GM13976 (cell line): ENCODE measurements around the gene IGF2BP1.

Experiments
- DNase-seq: peaks from one replicate; pipeline ENCODE4 v3.0.0; 2012; ENCODE audit warnings: low spot score
- in situ Hi-C: fragments of 300-500 bp; cut with MboI; formaldehyde crosslinking; loops from one replicate; pipeline ENCODE4 v1.12.0; 2022; ENCODE audit warnings: low sequenced_read_pairs, mixed read lengths, inconsistent platforms; ENCODE audit not compliant: unreplicated experiment
- TF ChIP-seq, protein P1 (sequence below): IDR thresholded peaks from 2 replicates; pipeline ENCODE4 v1.5.1; 2012; ENCODE audit warnings: borderline replicate concordance, mild to moderate bottlenecking; ENCODE audit not compliant: insufficient read depth; ENCODE audit errors: extremely low read depth, missing control alignments, control extremely low read depth

Gene IGF2BP1

DNA sequence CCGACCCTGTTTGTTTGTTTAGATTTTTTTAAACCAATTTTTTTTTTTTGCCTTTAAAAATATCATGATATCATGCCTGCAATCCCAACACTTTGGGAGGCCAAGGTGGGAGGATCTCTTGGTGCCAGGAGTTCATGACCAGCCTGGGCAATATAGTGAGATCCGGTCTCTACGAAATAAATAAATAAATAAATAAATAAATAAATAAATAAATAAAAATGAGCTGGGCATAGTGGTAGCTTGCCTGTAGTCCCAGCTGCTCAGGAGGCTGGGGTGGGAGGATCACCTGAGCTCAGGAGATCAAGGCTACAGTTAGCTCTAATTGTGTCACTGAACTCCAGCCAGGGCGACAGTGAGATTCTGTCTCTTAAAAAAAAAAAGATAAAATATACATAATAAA is 8.1 kb upstream of the IGF2BP1 start:
- TF ChIP-seq, protein P1, sequence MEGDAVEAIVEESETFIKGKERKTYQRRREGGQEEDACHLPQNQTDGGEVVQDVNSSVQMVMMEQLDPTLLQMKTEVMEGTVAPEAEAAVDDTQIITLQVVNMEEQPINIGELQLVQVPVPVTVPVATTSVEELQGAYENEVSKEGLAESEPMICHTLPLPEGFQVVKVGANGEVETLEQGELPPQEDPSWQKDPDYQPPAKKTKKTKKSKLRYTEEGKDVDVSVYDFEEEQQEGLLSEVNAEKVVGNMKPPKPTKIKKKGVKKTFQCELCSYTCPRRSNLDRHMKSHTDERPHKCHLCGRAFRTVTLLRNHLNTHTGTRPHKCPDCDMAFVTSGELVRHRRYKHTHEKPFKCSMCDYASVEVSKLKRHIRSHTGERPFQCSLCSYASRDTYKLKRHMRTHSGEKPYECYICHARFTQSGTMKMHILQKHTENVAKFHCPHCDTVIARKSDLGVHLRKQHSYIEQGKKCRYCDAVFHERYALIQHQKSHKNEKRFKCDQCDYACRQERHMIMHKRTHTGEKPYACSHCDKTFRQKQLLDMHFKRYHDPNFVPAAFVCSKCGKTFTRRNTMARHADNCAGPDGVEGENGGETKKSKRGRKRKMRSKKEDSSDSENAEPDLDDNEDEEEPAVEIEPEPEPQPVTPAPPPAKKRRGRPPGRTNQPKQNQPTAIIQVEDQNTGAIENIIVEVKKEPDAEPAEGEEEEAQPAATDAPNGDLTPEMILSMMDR, result no peak
- in situ Hi-C loops, result no loop called here
- DNase-seq, result no peak

DNA sequence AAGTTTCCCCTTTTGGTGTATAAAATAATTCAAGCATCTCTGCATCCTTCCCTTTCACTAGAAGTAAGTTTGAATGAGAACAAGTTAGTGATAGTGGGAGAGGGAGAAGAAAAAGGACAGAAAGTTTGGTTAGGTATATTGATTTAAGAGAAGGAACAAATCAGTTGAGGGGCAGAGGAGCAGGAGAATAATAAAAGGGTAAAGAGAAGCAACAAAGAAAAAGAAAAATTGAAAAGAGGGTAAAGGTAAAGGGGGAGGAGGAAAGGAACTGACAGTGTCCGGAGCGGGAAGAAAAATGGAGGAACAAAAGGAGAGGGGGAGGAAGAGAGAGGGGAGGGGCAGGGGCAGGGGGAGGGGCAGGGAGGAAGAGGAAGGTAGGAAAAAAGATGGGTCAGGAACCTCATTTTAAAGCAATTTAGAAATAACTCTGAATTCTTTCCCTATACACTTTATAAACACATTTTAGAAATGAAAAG is 6.3 kb upstream of the IGF2BP1 start:
- TF ChIP-seq, protein P1, result no peak
- in situ Hi-C loops, result no loop called here
- DNase-seq, result no peak

GRCh38 chr17:48992444-48992843 is 4.7 kb upstream of the IGF2BP1 start:
- TF ChIP-seq, protein P1, result no peak
- in situ Hi-C loops, result no loop called here
- no peak for DNase-seq

DNA sequence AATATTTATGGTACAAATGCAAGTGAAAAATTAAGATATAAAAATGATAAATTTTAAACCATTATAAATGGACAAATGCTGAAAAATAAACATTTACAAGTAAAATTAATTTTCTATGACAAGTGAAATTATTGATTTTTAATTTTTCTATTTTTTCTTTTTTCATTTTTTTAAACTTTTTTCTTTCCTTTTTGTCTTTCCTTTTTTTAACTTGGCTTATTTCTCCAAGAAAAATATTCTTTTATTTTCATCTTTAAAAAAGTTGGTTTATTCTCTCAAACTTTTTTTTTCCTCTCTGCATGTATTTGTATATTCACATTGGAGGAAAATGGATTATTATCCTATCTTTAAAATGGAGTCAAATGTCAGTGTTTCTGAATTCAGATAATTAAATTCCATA is 3.9 kb upstream of the IGF2BP1 start:
- TF ChIP-seq, protein P1, result no peak
- in situ Hi-C loops, result no loop called here
- no peak for DNase-seq

DNA sequence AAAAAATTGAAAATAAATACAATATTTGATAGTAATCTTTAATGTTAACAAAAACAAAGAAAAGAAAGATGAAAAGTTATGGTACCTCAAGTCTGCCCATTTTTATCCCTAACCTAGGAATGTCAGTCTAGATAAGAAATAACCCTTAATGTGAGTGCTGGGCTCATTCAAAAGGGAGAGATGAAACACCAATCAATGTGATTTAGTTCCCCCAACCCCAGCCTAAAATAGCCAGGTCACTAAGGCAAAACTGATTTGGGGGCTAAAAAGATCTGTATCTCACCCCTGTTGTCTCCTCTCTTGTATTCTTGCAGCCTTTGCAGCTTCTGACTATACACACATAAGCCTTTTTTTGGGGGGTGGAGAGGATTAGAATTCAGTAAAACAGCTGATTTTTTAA is 3.2 kb upstream of the IGF2BP1 start:
- TF ChIP-seq, protein P1, result no peak
- in situ Hi-C loops, result no loop called here

GRCh38 chr17:48994549-48995303 is 2.5 kb upstream of the IGF2BP1 start:
- no peak for DNase-seq
- in situ Hi-C loops, result no loop called here

More for the DNA sequence above, 3.2 kb upstream of the IGF2BP1 start:
- no peak for DNase-seq

More at GRCh38 chr17:48994549-48995303, 2.5 kb upstream of the IGF2BP1 start:
- TF ChIP-seq, protein P1, result no peak
